ENCODE results near the gene ARHGAP33. TPM values are rescaled to one million over a fixed set of nuclear protein-coding genes. Genes with fewer than 3 reads are reported as not detected.

ARHGAP33 gene
- total and polyA plus RNA-seq, 2 of the 4 experiments (the other 2 are of a cell fraction) = 0.72 to 11.9 TPM

DNA sequence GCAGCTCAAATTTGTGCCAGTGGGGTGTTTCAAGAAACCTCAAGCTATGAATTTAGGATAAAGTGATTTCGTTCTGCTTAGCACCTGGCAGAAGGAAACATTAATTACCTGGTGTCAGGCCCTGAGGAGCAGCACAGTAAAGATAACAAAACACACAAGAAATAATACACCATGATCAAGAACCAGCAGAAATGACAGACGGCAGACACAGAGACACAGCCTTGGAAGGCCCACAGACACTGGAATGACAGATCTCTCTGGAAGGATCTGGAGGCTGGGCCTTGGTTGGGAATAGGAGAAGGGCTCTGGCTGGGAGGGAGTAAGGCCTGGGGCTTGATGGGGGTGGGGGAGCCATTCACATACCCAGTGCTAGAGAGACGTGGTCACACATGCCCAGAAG is 26.5 kb downstream of the ARHGAP33 start:
- Histone ChIP-seq H3K56ac (ENCODE audit: extremely low read depth, insufficient read depth, low read length) (no peak overlapping the region), H3K27me3 (ENCODE audit: control insufficient read depth, insufficient read depth, low read length) (peaks cover 26% of the 10 kb centered on the region), H3K23ac (ENCODE audit: low read depth, low read length) (no peak overlapping the region), H3K36me3 (ENCODE audit: control insufficient read depth, insufficient read depth, low read length) (no peaks in the 10 kb centered on the region), H3K14ac (replicated peaks; ENCODE audit: low read depth, low read length) (no peak overlapping the region), H3K18ac (ENCODE audit: low read depth, low read length) (no peak overlapping the region), H4K91ac (ENCODE audit: insufficient read depth, low read depth, low read length) (no peak overlapping the region), H3K9me3 (ENCODE audit: control insufficient read depth, insufficient read depth, low read length) (no peaks in the 10 kb centered on the region), H4K20me1 (ENCODE audit: insufficient read depth, low read length) (no peaks in the 10 kb centered on the region), H2AFZ (replicated peaks; ENCODE audit: low read length, poor library complexity) (no peak overlapping the region), H2AK5ac (ENCODE audit: low read depth, low read length) (no peak overlapping the region), H3K4ac (ENCODE audit: low read depth, low read length) (no peak overlapping the region), H3K79me1 (ENCODE audit: low read depth in 1 of 2, low read length in 2 of 2) (no peaks in the 10 kb centered on the region), H3K9me1 (ENCODE audit: insufficient read depth, low read length) (no peaks in the 10 kb centered on the region), H3K27ac (ENCODE audit: insufficient read depth, low read length) (no peak overlapping the region), H2BK20ac (ENCODE audit: low read depth, low read length) (no peak overlapping the region), H3K9ac (ENCODE audit: low read depth, low read length) (no peak overlapping the region), H3K4me2 (ENCODE audit: low read depth, low read length) (no peak overlapping the region), H4K8ac (ENCODE audit: low read depth in 2 of 2, low read length in 2 of 2) (no peak overlapping the region), H3K4me3 (ENCODE audit: insufficient read depth, low read depth, low read length) (no peak overlapping the region), H2BK15ac (ENCODE audit: low read depth, low read length) (no peak overlapping the region), H2AK9ac (replicated peaks; ENCODE audit: low read depth, low read length, poor library complexity) (no peak overlapping the region), H3K4me1 (ENCODE audit: control insufficient read depth, insufficient read depth, low read length) (no peaks in the 10 kb centered on the region), H2BK5ac (ENCODE audit: low read depth, low read length, poor library complexity, severe bottlenecking) (no peak overlapping the region), H4K5ac (ENCODE audit: low read depth, low read length) (no peak overlapping the region), H2BK120ac (ENCODE audit: low read depth, low read length) (no peak overlapping the region)
- in situ Hi-C loops (cut with MboI; ENCODE audit: low sequenced_read_pairs) (no loop called here), dilution Hi-C loops (cut with HindIII; ENCODE audit: low sequenced_read_pairs, unreplicated experiment) (no loop called here), intact Hi-C loops (cut with micrococcal nuclease) (loop anchor here (2.0 kb wide), 1 partner anchor 51 kb away; the partner anchor contains the start of gene NPHS1)
- POLR2A ChIA-PET (ENCODE audit: unreplicated experiment) = no interaction called here
- CTCF ChIA-PET = interaction anchor here (0.5 kb wide), 1 partner anchor 141 kb away, joined by 3 read pairs; no protein-coding TSS in a partner anchor
- DNase-seq (no peak), ATAC-seq (ENCODE audit: low read depth) (no peak)
- BruUV-seq (replicated peaks) = no TSS peak
- WGBS, 2 experiments (ENCODE audit: extremely low coverage in 2 of 2, insufficient read length in 1 of 2) = no CpG with 5 or more reads among the region's 3 CpGs
- TF ChIP-seq SMC3 (IDR thresholded peaks at IDR 0.05; ENCODE audit: low read depth, low read length) (no peak), MAFK (IDR thresholded peaks at IDR 0.05; ENCODE audit: low read depth, low read length) (no peak), NFE2L2 (IDR thresholded peaks at IDR 0.05; ENCODE audit: low read depth, low read length) (no peak)

All from IMR-90 (cell line).